HG03066 (cell line): ENCODE measurements around the gene ARHGEF40.
A peak's percentile ranks its signal among the peaks of the same experiment; 100 is the strongest.

Experiments used
- ATAC-seq: cut with Tn5 transposase; IDR thresholded peaks from one replicate; pipeline ENCODE4 v1.9.1; 2021; ENCODE audit warnings: low read depth; ENCODE audit not compliant: unreplicated experiment

ARHGEF40 gene

GRCh38 chr14:21078726-21079125, 8.6 kb downstream of the ARHGEF40 start:
- no peak for ATAC-seq

- ATAC-seq, result no peak
Observed at GRCh38 chr14:21081521-21082142, 11.5 kb downstream of the ARHGEF40 start.

- ATAC-seq, result no peak
Observed at GRCh38 chr14:21083565-21084325, 13.6 kb downstream of the ARHGEF40 start.

- no peak for ATAC-seq
Observed at GRCh38 chr14:21084396-21084795, 14.3 kb downstream of the ARHGEF40 start.

GRCh38 chr14:21084998-21085853, 15.1 kb downstream of the ARHGEF40 start:
- ATAC-seq, result no peak

- ATAC-seq, result no peak
Observed at GRCh38 chr14:21086908-21087293, 16.8 kb downstream of the ARHGEF40 start.

- no peak for ATAC-seq
Observed at GRCh38 chr14:21087294-21088091, 17.4 kb downstream of the ARHGEF40 start.

- no peak for ATAC-seq
Observed at GRCh38 chr14:21088687-21089086, 18.6 kb downstream of the ARHGEF40 start.

GRCh38 chr14:21089271-21089670, 19.2 kb downstream of the ARHGEF40 start:
- ATAC-seq, result no peak

GRCh38 chr14:21089877-21090193, 19.7 kb downstream of the ARHGEF40 start:
- no peak for ATAC-seq

GRCh38 chr14:21090194-21090939, 20.3 kb downstream of the ARHGEF40 start:
- no peak for ATAC-seq

- no peak for ATAC-seq
Observed at GRCh38 chr14:21090940-21091663, 21.0 kb downstream of the ARHGEF40 start.

GRCh38 chr14:21091821-21092272, 21.7 kb downstream of the ARHGEF40 start:
- no peak for ATAC-seq

- ATAC-seq, result peak; percentile 76
Observed at GRCh38 chr14:21092273-21093011, 22.3 kb downstream of the ARHGEF40 start.

GRCh38 chr14:21093018-21093417, 22.9 kb downstream of the ARHGEF40 start:
- ATAC-seq, result no peak

GRCh38 chr14:21093769-21094681, 23.9 kb downstream of the ARHGEF40 start:
- no peak for ATAC-seq

GRCh38 chr14:21095430-21096205, 25.5 kb downstream of the ARHGEF40 start:
- ATAC-seq, result no peak
